Hindlimb muscle (tissue), 1 donor: Measurements from ENCODE around the gene SORBS1. TPM values are rescaled to one million over a fixed set of nuclear protein-coding genes. Genes with fewer than 3 reads are reported as not detected.
"Not testable (repeated sequence)": the region's sequence is repeated elsewhere in the genome, so short reads cannot be mapped to it uniquely, and the experiment has no call there.

ENCODE experiments used
- DNase-seq: peaks from one replicate; pipeline ENCODE4 v3.0.0-alpha.2; 2013
- polyA plus RNA-seq: library from polyadenylated mRNA; unstranded; fragments of 120-200 nt; gene quantifications from one replicate; pipeline ENCODE4 v1.2.1, GENCODE V29; 2013; ENCODE audit not compliant: insufficient read length

Gene SORBS1
- polyA plus RNA-seq, 1 donor = 72.6 TPM

DNA sequence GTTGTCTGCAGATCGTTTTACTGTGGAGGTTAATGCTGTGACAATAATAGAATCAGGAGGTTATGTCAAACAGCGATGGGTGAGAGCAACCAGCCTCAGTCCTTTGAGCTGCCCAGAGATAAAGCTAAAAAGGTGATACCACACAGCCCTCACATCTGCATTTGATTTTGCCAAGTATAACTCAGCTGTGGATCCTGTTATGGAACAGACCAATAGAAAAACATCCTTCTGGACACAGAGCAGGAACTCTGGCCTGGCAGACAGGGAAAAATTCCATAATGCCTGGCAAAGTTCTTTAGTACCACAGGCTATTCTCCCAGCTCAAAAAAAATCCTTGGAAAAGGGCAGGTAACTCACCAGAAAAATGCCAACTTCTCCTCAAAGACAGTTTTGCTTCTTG lies 183.2 kb downstream of the SORBS1 start:
- peak; percentile 18 for DNase-seq

GRCh38 chr10:95375418-95375817 lies 185.8 kb downstream of the SORBS1 start:
- no peak for DNase-seq

DNA sequence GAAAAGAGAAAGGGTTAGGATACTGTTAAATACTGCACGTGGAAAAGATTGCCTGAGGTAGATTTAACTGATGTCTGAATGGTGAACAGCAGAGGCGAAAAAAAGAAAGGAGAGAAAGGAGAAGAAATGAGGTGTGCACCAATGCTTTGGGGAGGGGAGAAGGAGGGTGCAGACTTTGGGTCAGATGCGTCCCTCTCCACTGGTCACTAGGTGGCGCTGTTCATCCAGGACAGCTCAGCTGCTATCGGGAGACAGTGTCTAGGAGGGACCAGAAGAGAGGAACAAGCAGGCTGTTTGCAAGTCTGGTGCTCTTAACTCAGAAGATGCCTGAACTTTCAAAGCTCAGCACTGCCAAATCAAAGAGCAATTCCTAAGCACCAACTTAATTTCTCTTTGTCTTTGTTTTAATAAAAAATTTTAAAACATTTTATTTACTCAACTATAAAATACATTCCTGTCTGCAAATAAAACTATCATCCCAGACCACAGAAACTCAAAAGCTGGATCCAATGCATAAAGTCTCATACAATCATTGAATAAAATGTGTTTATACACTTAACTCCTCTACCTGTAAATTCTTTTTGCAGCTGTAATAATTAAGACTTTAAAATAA lies 186.5 kb downstream of the SORBS1 start:
- peak; percentile 71 for DNase-seq

DNA sequence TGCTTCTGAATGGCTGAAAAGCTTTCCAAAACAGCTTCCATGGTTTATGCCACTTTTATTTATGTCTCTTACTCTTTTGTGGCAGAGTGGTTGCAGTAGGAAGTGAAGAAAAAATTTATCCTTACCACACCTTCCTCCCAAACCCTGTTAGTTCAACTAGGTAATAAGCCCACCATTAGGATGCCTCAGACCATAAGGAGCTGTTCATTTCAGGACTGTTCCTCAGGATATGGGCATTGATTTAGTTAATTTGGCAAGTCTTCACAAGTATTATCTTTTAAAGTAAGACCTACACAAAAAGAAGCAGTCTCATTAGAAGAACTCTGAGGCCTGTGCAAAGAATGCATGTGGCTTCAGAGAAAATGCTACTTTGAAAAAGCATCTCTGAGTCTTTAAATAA lies 187.5 kb downstream of the SORBS1 start:
- DNase-seq = no peak

DNA sequence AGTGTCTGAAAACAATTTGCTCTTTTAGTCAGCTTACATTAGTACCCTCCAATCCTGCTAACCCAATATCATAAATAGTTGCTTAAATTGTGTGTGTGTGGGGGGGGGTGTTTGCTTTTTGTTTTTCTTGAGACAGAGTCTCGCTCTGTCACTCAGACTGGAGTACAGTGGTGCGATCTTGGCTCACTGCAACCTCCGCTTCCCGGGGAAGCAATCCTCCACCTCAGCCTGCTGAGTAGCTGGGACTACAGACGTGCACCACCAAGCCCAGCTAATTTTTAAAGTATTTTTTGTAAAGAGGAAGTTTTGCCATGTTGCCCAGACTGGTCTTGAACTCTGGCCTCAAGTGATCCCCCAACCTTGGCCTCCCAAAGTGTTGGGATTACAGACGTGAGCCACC lies 196.8 kb downstream of the SORBS1 start:
- DNase-seq = no peak

- peak; percentile 51 for DNase-seq
Observed at GRCh38 chr10:95363303-95363912, 197.8 kb downstream of the SORBS1 start.

DNA sequence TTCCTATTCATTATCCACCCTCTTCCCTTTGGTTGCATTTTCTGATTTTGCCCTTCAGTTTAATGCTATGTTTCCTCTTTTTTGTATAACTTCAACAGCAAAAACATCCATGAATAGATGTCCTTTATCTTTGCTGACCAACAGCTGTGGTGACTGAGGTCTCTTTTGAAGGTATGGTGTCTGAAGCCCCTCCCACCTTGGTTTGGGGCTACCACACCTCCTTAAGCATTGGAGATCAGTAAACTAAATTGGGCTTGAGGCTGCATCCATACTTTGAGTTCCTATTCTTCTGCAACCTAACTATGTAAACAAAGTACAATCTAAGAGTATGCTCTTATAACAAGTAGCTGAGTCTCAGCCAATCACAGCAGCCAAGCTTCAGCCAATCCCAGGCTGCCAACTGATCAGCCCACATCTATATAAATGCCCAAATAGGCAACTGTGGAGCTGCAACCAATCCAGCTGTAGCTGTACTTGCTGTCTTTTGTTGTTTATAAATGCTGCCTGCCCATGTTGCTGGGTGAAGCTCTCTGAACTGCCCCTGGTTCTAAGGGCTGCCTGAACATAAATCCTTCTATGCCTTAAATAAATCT lies 201.0 kb downstream of the SORBS1 start:
- no peak for DNase-seq

DNA sequence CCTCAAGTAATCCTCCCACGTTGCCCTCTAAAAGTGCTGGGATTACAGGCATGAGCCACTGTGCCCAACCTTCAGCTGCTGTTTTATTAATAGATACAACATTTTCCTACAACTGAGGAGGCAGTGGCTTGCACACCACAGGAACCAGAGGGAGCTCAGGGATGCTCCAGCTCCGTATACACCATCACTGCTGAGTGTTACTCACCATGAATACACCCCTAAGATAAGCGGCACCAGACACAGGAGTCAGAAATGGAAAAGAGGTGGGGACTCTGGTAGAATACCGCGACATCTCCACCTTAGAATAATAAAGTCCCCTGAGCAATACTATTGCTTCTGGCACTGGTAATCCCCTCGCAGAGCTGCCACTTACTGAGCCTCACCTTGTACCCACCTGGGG lies 201.7 kb downstream of the SORBS1 start:
- DNase-seq = no peak

DNA sequence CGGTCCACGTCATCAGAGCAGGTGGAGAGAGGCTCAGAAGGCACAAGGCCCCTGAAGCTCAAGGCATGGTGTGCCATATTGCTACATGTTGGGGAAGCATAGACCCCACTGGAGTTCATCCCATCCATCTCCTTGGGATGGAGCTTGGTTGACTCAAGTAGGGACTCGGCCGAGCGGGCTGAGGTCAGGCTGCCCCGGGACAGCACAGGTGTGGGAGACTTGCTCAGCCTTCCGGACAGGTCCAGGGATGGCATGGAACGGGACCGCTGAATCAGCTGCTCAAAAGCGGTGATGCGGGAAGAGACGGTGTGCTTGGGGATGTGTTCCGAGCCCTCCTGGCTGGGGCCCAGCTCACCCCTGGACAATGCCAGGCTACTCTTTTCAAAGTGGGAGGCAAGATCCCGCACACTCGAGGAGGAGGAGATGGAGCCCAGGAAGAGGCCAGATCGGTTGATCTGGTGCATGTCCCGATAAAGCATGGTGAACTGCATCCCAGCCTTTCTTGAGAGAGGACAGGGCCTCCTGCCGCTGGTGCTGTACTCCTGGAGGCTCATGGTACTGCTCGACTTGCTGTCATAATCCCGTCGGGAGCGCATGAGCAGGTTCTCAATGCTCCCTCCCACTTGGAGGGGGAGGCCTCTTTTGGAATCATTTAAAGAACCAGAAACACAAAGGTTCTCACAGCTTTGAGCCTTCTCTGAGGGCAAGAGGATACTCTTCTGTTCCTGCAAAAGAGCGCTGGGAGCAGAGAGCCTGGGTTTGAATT lies 204.8 kb downstream of the SORBS1 start:
- DNase-seq = no peak

DNA sequence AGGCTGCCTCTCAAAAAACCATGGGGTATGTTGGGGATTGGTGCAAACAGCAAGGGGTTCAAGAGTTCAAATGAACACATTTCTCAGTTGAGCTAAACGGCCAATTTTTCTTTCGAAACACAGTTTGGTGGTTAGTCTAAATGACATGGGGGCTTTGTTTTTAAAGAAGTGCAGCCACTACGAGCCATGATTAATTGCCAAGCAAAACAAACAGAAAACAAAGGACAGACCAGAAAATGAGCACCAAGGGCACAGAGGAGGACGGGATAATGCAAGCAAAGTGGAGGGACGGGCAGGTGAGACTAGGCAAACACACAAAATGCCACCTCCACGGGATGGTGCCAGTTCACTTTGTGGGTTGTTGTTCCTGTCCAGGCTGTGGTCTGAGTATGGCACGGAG lies 205.9 kb downstream of the SORBS1 start:
- no peak for DNase-seq

DNA sequence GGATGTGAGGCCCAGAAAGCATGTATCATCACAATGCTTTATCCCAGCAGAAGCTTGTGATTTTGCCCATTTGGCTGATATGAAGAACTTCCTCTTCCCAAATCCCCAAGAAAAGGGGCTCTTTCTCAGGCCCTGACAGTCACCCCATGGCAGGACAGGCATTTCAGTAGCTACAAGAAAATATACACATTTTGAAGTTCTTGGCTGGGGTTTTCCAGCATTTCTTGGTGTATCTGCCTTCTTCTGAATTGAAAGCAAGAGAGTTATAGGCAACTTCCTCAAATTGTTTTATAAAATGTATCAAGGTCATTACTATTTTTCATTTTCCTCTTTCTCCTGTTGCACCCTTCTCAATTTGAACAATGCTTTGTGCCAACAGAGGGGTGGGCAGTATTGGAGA lies 207.1 kb downstream of the SORBS1 start:
- DNase-seq = no peak

DNA sequence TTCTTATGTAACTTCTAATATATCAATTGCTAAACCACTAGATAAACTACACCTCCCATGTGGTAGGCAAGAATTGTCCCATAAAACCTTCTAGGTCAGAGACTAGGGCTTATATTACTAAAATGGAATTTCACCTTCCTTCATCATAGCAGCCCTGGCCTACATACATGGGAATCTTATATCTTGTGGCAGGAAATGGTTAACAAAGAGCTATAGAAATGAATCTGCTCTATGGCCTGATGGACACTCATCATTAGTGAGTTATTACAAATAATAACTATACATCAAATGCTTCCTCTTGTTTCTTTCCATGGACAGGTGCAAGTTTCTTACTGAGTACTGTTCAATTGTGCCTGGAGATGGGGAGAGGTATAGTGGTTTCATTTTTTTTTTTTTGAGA lies 208.0 kb downstream of the SORBS1 start:
- no peak for DNase-seq

DNA sequence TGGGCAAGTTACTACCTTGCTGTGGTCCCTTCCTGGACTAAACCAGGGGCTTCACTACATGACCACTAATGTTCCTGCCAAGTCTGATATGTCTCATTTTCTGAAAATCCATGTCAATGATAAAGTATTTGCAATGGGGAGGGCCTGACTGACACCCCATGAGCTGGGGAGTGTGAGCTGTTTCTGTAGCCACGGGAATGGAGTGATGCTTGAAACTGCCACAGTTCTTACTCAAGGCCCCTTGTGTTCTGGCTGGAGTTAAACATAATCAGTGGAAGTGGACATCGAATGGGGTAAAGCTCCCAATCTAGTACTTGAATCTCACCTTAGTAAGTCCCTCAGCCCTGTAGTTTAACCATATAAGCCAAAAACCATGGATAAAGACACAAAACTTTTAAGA lies 208.5 kb downstream of the SORBS1 start:
- DNase-seq = no peak

DNA sequence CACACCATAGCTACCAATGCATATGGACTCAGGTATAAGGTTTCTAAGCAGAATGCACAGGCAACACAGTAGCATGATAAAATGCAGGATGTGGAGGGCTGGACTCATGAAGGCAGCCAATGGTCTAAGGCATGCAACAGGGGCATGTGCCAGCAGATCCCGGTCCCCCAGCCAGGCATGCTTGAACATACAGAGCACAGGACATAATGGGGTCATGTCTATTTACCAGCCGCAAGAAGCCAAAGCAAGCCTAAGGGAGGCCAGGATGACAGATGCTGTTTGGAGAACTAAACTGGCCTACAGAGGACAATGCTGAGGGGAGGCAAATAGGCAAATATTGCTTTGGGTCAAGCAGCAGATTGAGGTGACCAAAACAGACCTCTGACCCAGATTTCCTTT lies 210.3 kb downstream of the SORBS1 start:
- DNase-seq = no peak

DNA sequence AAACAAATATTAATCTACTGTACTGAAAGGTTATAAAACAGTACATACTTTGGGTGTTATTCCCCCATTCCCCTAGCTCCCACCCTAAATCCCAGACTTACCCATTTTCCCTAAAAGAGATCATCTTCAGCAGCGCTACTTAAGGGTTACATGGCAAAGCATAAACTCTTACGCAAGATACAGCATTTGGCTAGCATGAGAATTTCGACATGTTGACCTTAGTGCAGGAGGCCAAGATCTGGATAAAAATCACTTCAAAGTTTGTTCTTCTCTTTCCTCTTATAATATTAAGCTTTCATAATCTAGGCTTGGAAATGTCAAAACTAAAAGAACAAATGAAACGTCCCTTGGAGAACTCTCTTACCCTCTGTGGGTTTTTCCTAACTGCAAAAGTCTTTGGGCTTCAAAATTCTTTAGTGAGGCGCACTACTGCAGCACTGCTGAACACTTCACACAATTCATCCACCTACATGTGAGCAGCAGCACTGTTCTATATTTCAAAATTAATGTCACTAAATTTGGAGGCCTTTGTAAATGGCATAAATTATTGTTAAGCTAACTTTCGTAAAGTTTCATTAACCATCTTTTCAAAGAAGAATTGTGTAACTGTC lies 210.8 kb downstream of the SORBS1 start:
- DNase-seq = no peak

GRCh38 chr10:95347402-95347766 lies 213.8 kb downstream of the SORBS1 start:
- DNase-seq = not testable (repeated sequence)

DNA sequence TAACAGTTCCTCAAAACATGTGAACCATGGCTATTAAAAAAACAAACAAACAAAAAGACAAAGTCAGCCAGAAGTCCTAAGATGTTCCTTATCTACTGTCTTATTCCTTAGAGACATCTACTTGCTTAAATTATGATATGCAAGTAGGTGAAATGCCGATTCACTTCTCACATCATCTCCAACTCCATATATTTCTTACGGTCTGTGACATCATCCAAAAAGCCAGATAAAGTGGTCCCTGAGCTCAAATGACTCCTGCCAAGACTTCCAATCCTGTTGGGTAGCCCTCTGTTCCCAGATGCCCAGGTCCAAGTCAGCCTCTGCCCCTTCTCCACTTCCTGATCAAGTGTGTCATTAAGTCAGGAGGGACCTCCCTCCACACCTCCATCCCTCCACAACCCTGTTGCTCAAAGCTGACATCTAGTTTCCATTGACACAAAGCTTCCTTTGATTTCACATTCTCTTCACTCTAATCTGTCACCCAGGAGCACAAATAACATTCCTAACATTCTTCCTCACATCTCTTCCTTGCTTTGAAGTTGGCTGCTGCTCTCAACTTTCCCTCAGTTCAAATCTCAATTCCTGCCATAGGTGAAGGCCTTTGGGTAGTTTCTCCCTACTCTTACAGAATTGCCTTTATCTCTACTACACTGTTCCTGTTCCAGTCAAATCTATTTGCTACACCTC lies 214.3 kb downstream of the SORBS1 start:
- DNase-seq = no peak

DNA sequence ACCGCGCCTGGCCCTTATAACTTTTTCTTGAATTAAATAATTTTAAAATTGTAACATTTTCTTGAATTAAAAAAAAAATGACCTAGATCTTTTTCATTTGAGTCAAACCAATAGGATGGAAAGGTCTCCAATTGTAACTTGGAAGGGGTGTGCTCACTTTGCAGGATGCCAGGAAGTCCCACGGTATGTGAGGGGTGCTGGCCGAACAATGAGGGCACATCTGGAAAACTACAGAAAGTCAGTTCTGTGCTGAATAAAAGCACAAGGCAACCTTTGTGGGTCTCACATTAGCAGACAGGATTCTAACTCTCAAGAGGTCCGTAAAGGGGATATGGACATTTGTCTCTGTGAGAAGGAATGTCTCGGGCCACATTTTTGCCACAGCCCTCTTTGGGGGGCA lies 217.6 kb downstream of the SORBS1 start:
- no peak for DNase-seq

- no peak for DNase-seq
Observed at GRCh38 chr10:95341716-95342130, 219.4 kb downstream of the SORBS1 start.

DNA sequence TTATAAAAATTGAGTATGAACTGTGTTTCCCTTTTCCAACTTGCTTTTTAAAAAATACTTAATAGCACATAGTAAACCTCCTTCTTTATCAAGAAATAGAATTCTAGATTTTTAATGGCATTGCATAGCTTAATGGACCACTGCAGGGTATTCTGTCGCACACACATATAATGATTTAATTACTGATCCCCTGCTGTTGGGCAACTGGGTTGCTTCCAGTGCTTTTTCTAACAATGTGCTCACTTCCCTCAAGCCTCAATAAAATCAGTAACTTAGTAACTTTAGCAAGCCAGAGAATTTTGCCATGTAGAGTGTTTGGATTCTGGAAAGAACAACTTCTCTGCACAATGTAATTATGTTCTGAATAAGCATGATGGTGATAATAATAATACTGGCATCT lies 221.3 kb downstream of the SORBS1 start:
- DNase-seq = no peak

DNA sequence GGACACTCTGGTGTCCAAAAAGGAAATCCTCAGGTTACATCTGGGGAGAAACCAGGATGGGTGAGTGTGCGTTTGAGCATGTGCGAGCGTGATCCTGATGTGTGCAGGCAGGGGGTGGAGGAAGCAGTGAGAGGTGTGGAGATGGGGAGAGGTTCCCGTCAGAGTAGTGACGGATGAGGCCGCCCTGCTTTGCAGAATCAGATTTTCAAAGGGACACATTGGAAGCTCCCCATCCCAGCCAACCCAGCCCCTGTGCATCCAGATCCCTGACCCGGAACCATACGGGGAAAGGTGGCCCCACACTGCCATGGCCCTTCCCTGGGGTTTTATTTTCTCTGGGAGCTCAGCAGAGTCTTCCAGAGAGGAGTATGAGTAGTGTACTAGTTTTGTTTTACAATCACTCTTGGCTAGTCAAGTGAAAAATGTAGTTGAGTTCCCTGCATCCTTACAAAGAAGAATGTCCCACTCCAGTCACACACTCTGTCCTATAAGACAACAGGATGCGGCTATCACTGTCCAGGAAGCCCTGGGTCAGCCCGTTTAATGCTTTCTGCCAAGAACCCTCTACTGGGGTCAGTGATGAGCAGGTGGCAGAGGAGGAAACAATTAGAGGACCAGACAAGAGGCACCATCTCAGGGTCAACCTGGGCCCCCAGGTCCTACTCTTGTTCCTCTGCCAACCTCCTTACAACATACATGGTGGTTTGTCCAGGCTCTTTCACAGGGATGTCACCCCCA lies 223.6 kb downstream of the SORBS1 start:
- DNase-seq = no peak

GRCh38 chr10:95336702-95337101 lies 224.5 kb downstream of the SORBS1 start:
- no peak for DNase-seq
